GM06990 (cell line): ENCODE results near the gene ZC3HAV1.

Experiments
- DNase-seq: peaks from one replicate; pipeline ENCODE4 v3.0.0-alpha.2; 2011; ENCODE audit not compliant: insufficient read length; ENCODE audit errors: extremely low read depth
- H3K27me3 ChIP-seq: replicated peaks from 2 replicates; pipeline ENCODE4 v1.6.0; 2011; ENCODE audit warnings: low read length; ENCODE audit not compliant: control insufficient read depth, insufficient read depth
- H3K36me3 ChIP-seq: 2 replicates; pipeline ENCODE4 v1.5.1; 2011; ENCODE audit warnings: low read length; ENCODE audit not compliant: control insufficient read depth, insufficient read depth
- H3K4me3 ChIP-seq: replicated peaks from 2 replicates; pipeline ENCODE4 v1.5.1; 2011; ENCODE audit warnings: low read depth, mild to moderate bottlenecking, control low read depth, low read length
- CTCF ChIP-seq: IDR thresholded peaks from 2 replicates; pipeline ENCODE4 v1.5.1; 2011; ENCODE audit warnings: low read length, control low read depth, mild to moderate bottlenecking, inconsistent platforms; ENCODE audit not compliant: insufficient read depth, poor library complexity, severe bottlenecking

ZC3HAV1 gene

GRCh38 chr7:139016931-139017511 is 92.5 kb downstream of the ZC3HAV1 start:
- peak; percentile 30 for DNase-seq
- peak; percentile 67 for TF ChIP-seq CTCF
- no peak overlapping the region for H3K4me3 ChIP-seq
- H3K27me3 ChIP-seq, result no peaks in the 10 kb centered on the region
- no peaks in the 10 kb centered on the region for H3K36me3 ChIP-seq

GRCh38 chr7:139011373-139011772 is 98.1 kb downstream of the ZC3HAV1 start:
- no peaks in the 10 kb centered on the region for H3K27me3 ChIP-seq
- H3K36me3 ChIP-seq, result no peaks in the 10 kb centered on the region
- no peak for DNase-seq
- H3K4me3 ChIP-seq, result no peak overlapping the region
- no peak for TF ChIP-seq CTCF

- no peak for DNase-seq
- H3K27me3 ChIP-seq, result no peaks in the 10 kb centered on the region; the same call in 1 of the 2 replicates
- no peak overlapping the region for H3K4me3 ChIP-seq
- no peaks in the 10 kb centered on the region for H3K36me3 ChIP-seq
- TF ChIP-seq CTCF, result no peak
These were observed 105.0 kb downstream of the ZC3HAV1 start for GRCh38 chr7:139004321-139005090.

- no peak overlapping the region for H3K4me3 ChIP-seq
- TF ChIP-seq CTCF, result no peak
- no peak for DNase-seq
These were observed 110.1 kb downstream of the ZC3HAV1 start for GRCh38 chr7:138999414-138999813.

More at GRCh38 chr7:138999414-138999813, 110.1 kb downstream of the ZC3HAV1 start:
- no peaks in the 10 kb centered on the region; the same call in 1 of the 2 replicates for H3K27me3 ChIP-seq
- H3K36me3 ChIP-seq, result no peaks in the 10 kb centered on the region
